GM23248 (cell line): ENCODE results near the gene DENND6B. TPM values are rescaled to one million over a fixed set of nuclear protein-coding genes. Genes with fewer than 3 reads are reported as not detected.

Experiments used
- DNase-seq: peaks from one replicate; pipeline ENCODE4 v3.0.0-alpha.2; 2015
- H2AFZ ChIP-seq: fragments of 200-600 bp; sonication (generic); 2 replicates; pipeline ENCODE4 v1.6.1; 2016; ENCODE audit warnings: antibody characterized with exemption
- H3F3A ChIP-seq: fragments of 200-600 bp; sonication (generic); 2 replicates; pipeline ENCODE4 v1.6.1; 2016; ENCODE audit warnings: mild to moderate bottlenecking, antibody characterized with exemption, mixed run types; ENCODE audit not compliant: insufficient read depth
- H3K27ac ChIP-seq: fragments of 200-600 bp; sonication (generic); 2 replicates; pipeline ENCODE4 v1.5.1; 2016; ENCODE audit warnings: mild to moderate bottlenecking
- H3K27me3 ChIP-seq: fragments of 200-600 bp; sonication (generic); replicated peaks from 2 replicates; pipeline ENCODE4 v1.6.1; 2016; ENCODE audit warnings: mild to moderate bottlenecking; ENCODE audit not compliant: insufficient read depth
- H3K36me3 ChIP-seq: fragments of 200-600 bp; sonication (generic); 2 replicates; pipeline ENCODE4 v1.6.1; 2016; ENCODE audit warnings: low read depth, mild to moderate bottlenecking
- H3K4me1 ChIP-seq: fragments of 200-600 bp; sonication (generic); 2 replicates; pipeline ENCODE4 v1.6.1; 2016; ENCODE audit warnings: mild to moderate bottlenecking; ENCODE audit not compliant: insufficient read depth
- H3K4me2 ChIP-seq: fragments of 200-600 bp; sonication (generic); one replicate; pipeline ENCODE4 v1.6.1; 2016; ENCODE audit warnings: mild to moderate bottlenecking; ENCODE audit not compliant: unreplicated experiment
- H3K4me3 ChIP-seq: fragments of 200-600 bp; sonication (generic); 2 replicates; pipeline ENCODE4 v1.5.1; 2016; ENCODE audit warnings: mild to moderate bottlenecking
- H3K79me2 ChIP-seq: fragments of 200-600 bp; sonication (generic); 2 replicates; pipeline ENCODE4 v1.6.1; 2016; ENCODE audit warnings: mild to moderate bottlenecking; ENCODE audit not compliant: insufficient read depth
- H3K9ac ChIP-seq: fragments of 200-600 bp; sonication (generic); 2 replicates; pipeline ENCODE4 v1.6.1; 2016; ENCODE audit warnings: mild to moderate bottlenecking
- H3K9me2 ChIP-seq: fragments of 200-600 bp; sonication (generic); 2 replicates; pipeline ENCODE4 v1.6.1; 2016; ENCODE audit warnings: mixed run types, mild to moderate bottlenecking, moderate library complexity; ENCODE audit not compliant: insufficient read depth
- H3K9me3 ChIP-seq: fragments of 200-600 bp; sonication (generic); one replicate; pipeline ENCODE4 v1.6.1; 2017; ENCODE audit warnings: low read depth
- H4K20me1 ChIP-seq: fragments of 200-600 bp; sonication (generic); 2 replicates; pipeline ENCODE4 v1.6.0; 2016; ENCODE audit not compliant: insufficient read depth
- EZH2 ChIP-seq: fragments of 200-600 bp; sonication (generic); IDR thresholded peaks from 2 replicates; pipeline ENCODE4 v1.6.1; 2018; ENCODE audit warnings: antibody characterized with exemption, mild to moderate bottlenecking; ENCODE audit not compliant: insufficient read depth, poor library complexity, severe bottlenecking
- EZH2phosphoT487 ChIP-seq: fragments of 200-600 bp; sonication (generic); IDR thresholded peaks from 2 replicates; pipeline ENCODE4 v1.6.1; 2018; ENCODE audit warnings: antibody characterized with exemption, moderate library complexity, mild to moderate bottlenecking, low read depth; ENCODE audit not compliant: insufficient read depth
- WGBS, 2 experiments: methylation state at CpG; one replicate each; pipeline ENCODE4 v1.1.6; 2015 to 2017; ENCODE audit warnings: low lambda C conversion rate in 2 of 2, low coverage in 1 of 2; ENCODE audit errors: missing lambda C conversion rate in 2 of 2; 5-methylcytosine and 5-hydroxymethylcytosine counted together
- in situ Hi-C: fragments of 300-500 bp; cut with MboI; formaldehyde crosslinking; loops from 2 replicates; pipeline ENCODE4 v1.15.0; 2020
- polyA plus RNA-seq: library from polyadenylated mRNA; unstranded; fragments of >200 nt; fragmentation: Nextera tagmentation; extraction: Ambion mirVana; gene quantifications from 2 replicates; pipeline ENCODE4 v1.2.1, GENCODE V29; 2016
- total RNA-seq: library from RNA; depleted of rRNA; stranded (reverse); fragments of >200 nt; shearing (Covaris generic); gene quantifications from 2 replicates; pipeline ENCODE4 v1.2.3, GENCODE V29; 2014

DENND6B gene
- total and polyA plus RNA-seq, 2 experiments from 2014 or later, result 5.7 to 6.1 TPM

GRCh38 chr22:50361222-50361621 lies 34.4 kb upstream of the DENND6B start:
- Histone ChIP-seq H3K79me2 (peaks cover 100% of the 10 kb centered on the region), H2AFZ (no peak overlapping the region), H3K9me2 (no peaks in the 10 kb centered on the region), H3K4me1 (no peaks in the 10 kb centered on the region), H3K4me2 (no peak overlapping the region), H3K4me3 (no peak overlapping the region), H3K27ac (no peak overlapping the region), H3K27me3 (no peaks in the 10 kb centered on the region), H3K9me3 (no peaks in the 10 kb centered on the region), H3F3A (0 out of 2 replicates have a peak, but pooled peaks cover 4% of the 10 kb centered on the region), H4K20me1 (peaks cover 13% of the 10 kb centered on the region; the same call in 1 of the 2 replicates), H3K9ac (no peak overlapping the region), H3K36me3 (no peaks in the 10 kb centered on the region; the same call in 1 of the 2 replicates)
- in situ Hi-C loops, result no loop called here
- no peak for TF ChIP-seq EZH2
- no peak for DNase-seq
- WGBS, 2 experiments, result 94 to 95% methylated on average over 5 of the region's 5 CpGs

- no peak for DNase-seq
- H4K20me1 ChIP-seq, result peaks cover 13% of the 10 kb centered on the region; the same call in 1 of the 2 replicates
- 76 to 80% methylated on average over 2 of the region's 2 CpGs for WGBS, 2 experiments
- H2AFZ ChIP-seq, result no peak overlapping the region
- no peaks in the 10 kb centered on the region for H3K9me2 ChIP-seq
- no peak overlapping the region for H3K27ac ChIP-seq
- H3K4me3 ChIP-seq, result no peak overlapping the region
- no peak overlapping the region for H3K9ac ChIP-seq
- H3K27me3 ChIP-seq, result no peaks in the 10 kb centered on the region
- no peaks in the 10 kb centered on the region for H3K9me3 ChIP-seq
- H3K4me2 ChIP-seq, result no peak overlapping the region
- in situ Hi-C loops, result no loop called here
- no peaks in the 10 kb centered on the region for H3K4me1 ChIP-seq
- peaks cover 100% of the 10 kb centered on the region for H3K79me2 ChIP-seq
- TF ChIP-seq EZH2phosphoT487 (no peak), EZH2 (no peak)
- no peaks in the 10 kb centered on the region for H3F3A ChIP-seq
- H3K36me3 ChIP-seq, result no peaks in the 10 kb centered on the region; the same call in 1 of the 2 replicates
These were observed 33.8 kb upstream of the DENND6B start for GRCh38 chr22:50360578-50360977.

DNA sequence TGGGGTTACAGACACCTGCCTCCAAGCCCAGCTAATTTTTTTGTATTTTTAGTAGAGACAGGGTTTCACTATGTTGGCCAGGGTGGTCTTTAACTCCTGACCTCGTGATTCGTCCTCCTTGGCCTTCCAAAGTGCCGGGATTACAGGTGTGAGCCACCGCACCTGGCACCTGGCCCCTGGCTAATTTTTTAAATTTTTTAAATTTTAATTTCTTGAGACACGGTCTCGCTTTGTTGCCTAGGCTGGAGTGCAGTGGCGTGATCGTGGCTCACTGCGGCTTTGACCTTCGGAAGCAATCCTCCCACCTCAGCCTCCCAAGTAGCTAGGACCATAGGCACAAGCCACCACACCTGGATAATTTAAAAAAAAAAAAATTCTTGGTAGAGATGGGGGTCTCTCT lies 30.9 kb upstream of the DENND6B start:
- Histone ChIP-seq H3K27ac (no peak overlapping the region), H2AFZ (no peak overlapping the region), H3K36me3 (no peaks in the 10 kb centered on the region; the same call in 1 of the 2 replicates), H3K4me1 (no peaks in the 10 kb centered on the region), H3K9me2 (no peaks in the 10 kb centered on the region), H3K4me2 (no peak overlapping the region), H3F3A (no peaks in the 10 kb centered on the region), H3K79me2 (peaks cover 100% of the 10 kb centered on the region), H3K4me3 (no peak overlapping the region), H3K9ac (no peak overlapping the region), H3K9me3 (no peaks in the 10 kb centered on the region), H3K27me3 (no peaks in the 10 kb centered on the region), H4K20me1 (peaks cover 12% of the 10 kb centered on the region; the same call in 1 of the 2 replicates)
- in situ Hi-C loops, result no loop called here
- 90 to 91% methylated on average over 10 of the region's 10 CpGs for WGBS, 2 experiments
- DNase-seq, result no peak
- TF ChIP-seq EZH2 (no peak), EZH2phosphoT487 (no peak)

DNA sequence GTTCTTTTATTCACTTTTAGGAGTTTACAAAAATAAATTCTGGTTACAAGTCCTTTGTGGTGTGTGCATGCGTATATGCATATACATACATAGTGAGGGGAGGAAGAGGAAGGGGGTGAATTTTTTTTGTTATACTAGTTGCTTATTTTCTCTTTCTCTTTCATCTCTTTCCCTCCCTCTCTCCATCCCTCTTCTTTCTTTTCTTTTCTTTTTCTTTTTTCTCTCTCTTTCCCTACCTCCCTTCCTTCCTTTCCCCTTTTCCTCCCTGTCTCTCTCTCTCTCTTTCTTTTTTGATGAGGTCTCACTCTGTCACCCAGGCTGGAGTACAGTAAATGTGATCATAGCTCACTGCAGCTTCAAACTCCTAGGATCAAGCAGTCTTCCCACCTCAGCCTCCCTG lies 30.4 kb upstream of the DENND6B start:
- 94 to 100% methylated on average over 1 of the region's 1 CpG for WGBS, 2 experiments
- H3K9me2 ChIP-seq, result no peaks in the 10 kb centered on the region
- no peaks in the 10 kb centered on the region for H3F3A ChIP-seq
- H3K27ac ChIP-seq, result no peak overlapping the region
- DNase-seq, result no peak
- no peak overlapping the region for H3K4me2 ChIP-seq
- H3K9ac ChIP-seq, result no peak overlapping the region
- no peaks in the 10 kb centered on the region; the same call in 1 of the 2 replicates for H3K36me3 ChIP-seq
- in situ Hi-C loops, result no loop called here
- H2AFZ ChIP-seq, result no peak overlapping the region
- no peaks in the 10 kb centered on the region for H3K27me3 ChIP-seq
- TF ChIP-seq EZH2phosphoT487 (no peak), EZH2 (no peak)
- H3K4me1 ChIP-seq, result no peaks in the 10 kb centered on the region
- H3K9me3 ChIP-seq, result no peaks in the 10 kb centered on the region
- peaks cover 100% of the 10 kb centered on the region for H3K79me2 ChIP-seq
- H3K4me3 ChIP-seq, result no peak overlapping the region
- H4K20me1 ChIP-seq, result peaks cover 7% of the 10 kb centered on the region; the same call in 1 of the 2 replicates

- no peak for DNase-seq
- peaks cover 4% of the 10 kb centered on the region; the same call in 1 of the 2 replicates for H4K20me1 ChIP-seq
- 73 to 90% methylated on average over 4 to 8 of the region's 8 CpGs for WGBS, 2 experiments
- in situ Hi-C loops, result no loop called here
- H3K79me2 ChIP-seq, result peaks cover 100% of the 10 kb centered on the region
- H3K4me2 ChIP-seq, result no peak overlapping the region
- H3K4me1 ChIP-seq, result no peaks in the 10 kb centered on the region
- no peaks in the 10 kb centered on the region for H3F3A ChIP-seq
- no peaks in the 10 kb centered on the region; the same call in 1 of the 2 replicates for H3K36me3 ChIP-seq
- H2AFZ ChIP-seq, result no peak overlapping the region
- H3K4me3 ChIP-seq, result no peak overlapping the region
- no peaks in the 10 kb centered on the region for H3K9me2 ChIP-seq
- H3K27ac ChIP-seq, result no peak overlapping the region
- H3K27me3 ChIP-seq, result no peaks in the 10 kb centered on the region
- no peak overlapping the region for H3K9ac ChIP-seq
- TF ChIP-seq EZH2, result no peak
- no peak for TF ChIP-seq EZH2phosphoT487
- H3K9me3 ChIP-seq, result no peaks in the 10 kb centered on the region
These were observed 29.4 kb upstream of the DENND6B start for GRCh38 chr22:50356186-50356585.
